GM12872 (cell line): ENCODE data around the gene TAGAP.

ENCODE experiments used
- TF ChIP-seq, protein P1 (sequence below): IDR thresholded peaks from 3 replicates; pipeline ENCODE4 v1.5.1; 2011; ENCODE audit warnings: low read depth, mild to moderate bottlenecking, low read length, moderate library complexity; ENCODE audit not compliant: insufficient read depth

The TAGAP gene

DNA sequence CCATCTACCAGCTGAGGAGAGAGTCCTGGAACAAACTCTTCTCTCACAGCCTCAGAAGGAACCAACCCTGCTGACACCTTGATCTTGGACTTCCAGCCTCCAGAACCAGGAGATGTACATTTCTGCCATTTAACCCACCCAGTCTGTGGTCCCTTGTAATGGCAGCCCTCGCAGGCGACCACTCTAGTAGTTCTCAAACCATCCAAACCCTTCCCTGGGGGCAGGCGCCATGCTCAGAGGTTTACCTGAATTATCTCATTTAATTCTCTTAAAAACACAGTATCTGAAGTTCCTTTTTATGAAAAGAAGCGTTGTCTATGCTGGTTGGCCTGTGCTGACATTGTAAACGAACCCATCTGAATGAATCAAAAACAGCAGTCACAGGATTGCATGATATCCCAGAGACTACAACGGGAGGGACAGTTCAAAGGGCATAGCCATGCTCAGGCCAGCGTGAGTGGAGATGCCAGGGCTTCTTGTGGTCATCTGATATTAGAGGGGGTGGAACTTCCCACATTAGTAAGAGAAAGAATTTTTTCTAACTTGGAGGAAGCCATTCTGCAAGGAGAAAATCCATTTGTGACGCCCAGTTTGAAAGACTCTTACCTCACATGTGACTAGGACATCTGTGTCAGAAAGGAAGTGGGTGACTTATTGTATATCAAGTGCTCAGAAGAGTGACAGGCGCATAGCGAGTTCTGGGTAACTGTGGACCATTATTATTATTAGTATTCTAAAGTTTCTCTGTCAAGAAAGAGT is 17.2 kb upstream of the TAGAP start:
- TF ChIP-seq, protein P1, sequence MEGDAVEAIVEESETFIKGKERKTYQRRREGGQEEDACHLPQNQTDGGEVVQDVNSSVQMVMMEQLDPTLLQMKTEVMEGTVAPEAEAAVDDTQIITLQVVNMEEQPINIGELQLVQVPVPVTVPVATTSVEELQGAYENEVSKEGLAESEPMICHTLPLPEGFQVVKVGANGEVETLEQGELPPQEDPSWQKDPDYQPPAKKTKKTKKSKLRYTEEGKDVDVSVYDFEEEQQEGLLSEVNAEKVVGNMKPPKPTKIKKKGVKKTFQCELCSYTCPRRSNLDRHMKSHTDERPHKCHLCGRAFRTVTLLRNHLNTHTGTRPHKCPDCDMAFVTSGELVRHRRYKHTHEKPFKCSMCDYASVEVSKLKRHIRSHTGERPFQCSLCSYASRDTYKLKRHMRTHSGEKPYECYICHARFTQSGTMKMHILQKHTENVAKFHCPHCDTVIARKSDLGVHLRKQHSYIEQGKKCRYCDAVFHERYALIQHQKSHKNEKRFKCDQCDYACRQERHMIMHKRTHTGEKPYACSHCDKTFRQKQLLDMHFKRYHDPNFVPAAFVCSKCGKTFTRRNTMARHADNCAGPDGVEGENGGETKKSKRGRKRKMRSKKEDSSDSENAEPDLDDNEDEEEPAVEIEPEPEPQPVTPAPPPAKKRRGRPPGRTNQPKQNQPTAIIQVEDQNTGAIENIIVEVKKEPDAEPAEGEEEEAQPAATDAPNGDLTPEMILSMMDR: no peak

DNA sequence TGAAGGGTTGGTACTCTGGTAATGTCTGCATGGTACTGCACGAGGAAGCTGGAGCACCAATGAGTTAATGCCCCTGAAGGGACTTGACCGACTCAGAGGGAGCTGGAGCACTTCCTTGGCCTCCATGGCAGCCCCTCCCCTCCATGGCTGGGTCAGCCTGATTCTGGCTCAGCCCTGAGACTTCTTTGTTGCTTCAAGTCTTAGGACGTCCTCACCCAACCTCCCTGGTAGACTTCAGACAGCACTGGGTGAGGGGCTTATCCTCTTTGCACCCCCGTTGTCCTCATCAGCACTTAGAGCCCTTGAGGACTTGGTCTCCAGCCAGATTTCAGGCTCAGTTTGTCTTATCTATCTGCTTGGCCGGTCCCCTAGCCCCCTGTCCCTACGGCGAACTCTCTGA is 16.4 kb upstream of the TAGAP start:
- TF ChIP-seq, protein P1: no peak

DNA sequence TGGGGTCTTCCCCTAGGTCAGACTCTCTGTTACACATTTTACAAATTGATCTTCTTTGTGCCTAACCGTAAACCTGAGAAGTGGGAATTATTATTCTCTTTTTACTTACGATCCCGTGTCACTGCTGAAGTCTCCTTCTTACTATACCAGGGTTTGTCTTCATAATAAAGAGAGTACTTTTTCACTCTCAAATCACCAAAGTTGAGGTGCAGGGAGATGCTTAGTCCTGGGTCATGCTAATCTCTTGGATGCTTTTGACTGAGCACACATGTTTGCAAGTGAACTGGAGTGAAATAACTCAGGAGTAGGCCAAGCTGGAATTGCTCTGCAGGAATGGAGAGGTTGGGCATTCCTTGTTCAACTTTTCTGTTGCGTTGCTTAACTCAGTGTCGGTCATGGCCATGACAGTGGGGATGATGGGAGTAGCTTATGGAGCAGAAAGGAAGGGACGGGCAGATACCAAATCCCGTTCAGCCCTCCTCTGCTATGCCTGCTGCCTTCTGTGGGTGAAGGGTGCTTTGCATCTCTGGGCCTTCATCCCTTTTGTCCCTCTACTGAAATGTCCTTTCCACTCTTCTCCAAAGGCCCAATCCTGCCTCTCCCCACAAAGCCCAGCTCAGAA is 15.2 kb upstream of the TAGAP start:
- TF ChIP-seq, protein P1: no peak

DNA sequence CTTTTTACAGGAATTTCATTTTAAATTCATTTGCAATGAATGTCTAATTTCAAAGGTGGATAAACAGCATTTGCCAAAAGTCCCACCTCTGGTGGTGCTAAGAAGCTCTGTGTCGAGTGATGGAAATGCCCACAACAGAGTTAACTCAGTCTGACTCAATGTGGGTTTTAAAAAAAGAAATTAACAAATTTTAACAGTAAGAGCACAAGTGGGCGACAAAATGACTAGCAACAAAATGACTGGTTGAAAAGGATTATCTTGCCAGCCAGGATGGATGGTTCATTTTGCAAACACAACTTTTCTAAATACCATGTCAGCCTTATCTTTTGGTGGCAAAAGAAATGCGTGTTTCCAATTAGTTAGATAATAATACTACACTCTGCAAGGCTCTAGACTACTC is 14.3 kb upstream of the TAGAP start:
- TF ChIP-seq, protein P1: no peak

DNA sequence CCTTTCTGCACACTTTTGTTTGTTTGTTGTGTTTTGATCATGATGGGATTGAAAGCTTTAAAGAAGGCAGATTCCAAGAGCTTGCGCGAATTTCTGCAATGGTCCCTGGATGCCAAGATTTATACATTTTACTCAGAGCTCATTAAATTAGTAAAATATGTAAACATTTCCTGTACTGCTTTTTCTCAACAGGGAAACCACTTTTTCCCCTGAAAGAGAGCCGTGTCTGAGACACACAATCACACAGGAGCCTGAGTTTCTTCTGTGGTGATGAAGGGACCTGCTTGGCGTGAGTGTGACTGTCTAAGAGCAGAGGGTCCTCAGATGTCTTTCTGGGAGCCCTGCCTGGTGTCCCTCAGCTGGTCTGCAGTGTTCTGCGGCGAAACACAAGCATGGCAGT is 12.1 kb upstream of the TAGAP start:
- TF ChIP-seq, protein P1: no peak

DNA sequence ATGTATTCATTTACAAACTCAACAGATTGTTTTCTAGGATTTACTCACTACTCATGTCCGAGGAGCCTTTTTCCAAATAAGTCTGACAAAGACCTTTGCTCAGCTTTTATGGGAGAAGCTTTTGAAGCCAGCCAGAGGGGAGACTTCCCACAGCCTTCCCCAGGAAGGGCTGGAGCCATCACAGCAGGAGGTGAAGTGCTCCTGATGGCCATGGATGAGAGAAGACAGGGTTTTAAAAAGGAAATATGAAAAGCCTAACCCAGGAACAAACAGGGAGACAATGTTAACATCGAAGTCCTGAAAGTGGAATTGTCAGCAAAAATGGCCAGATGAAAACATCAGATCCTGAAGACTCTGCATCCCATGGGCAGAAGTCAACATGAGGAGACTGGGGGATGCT is 11.6 kb upstream of the TAGAP start:
- TF ChIP-seq, protein P1: no peak

DNA sequence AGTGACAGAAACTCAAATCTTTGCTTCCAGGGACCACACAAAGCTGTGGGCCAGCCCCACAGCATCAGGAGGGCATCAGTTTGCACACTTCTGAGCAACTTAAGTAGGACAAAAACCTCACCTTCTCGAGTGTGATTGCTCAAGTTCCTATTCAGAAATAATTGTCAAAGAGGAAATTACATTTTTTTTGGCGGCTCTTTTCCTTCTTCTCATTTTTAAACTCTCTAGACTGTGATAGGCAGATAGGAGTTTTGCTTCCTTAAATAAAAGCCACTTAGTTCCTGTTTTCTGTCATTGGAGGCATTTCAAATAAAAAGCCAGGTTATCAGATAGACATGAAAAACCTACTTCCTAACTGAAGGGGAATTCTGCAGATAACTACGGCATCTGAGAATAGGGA is 11.2 kb upstream of the TAGAP start:
- TF ChIP-seq, protein P1: no peak
